GM10248 (cell line): ENCODE measurements around the gene PRKAR1B.
"Not testable (repeated sequence)": the region's sequence is repeated elsewhere in the genome, so short reads cannot be mapped to it uniquely, and the experiment has no call there.

Source experiments
- CTCF ChIA-PET: fragments of 300-600 bp; sonication (Branson Sonifier 250); formaldehyde crosslinking; extraction: SDS; loops from one replicate; lab custom pipeline; 2021; ENCODE audit warnings: antibody characterized with exemption; lab: Yijun Ruan, JAX
- POLR2A ChIA-PET: fragments of 350-650 bp; sonication (Branson Sonifier 250); formaldehyde crosslinking; extraction: SDS; loops from one replicate; lab custom pipeline; 2020; ENCODE audit warnings: antibody characterized with exemption; lab: Yijun Ruan, JAX
- DNase-seq: peaks from one replicate; pipeline ENCODE4 v3.0.0; 2012; ENCODE audit errors: extremely low spot score
- TF ChIP-seq, protein P1 (sequence below): IDR thresholded peaks from 2 replicates; pipeline ENCODE4 v1.5.1; 2012; ENCODE audit warnings: mild to moderate bottlenecking, low read depth; ENCODE audit errors: extremely low read depth, missing control alignments, control extremely low read depth

The PRKAR1B gene

DNA sequence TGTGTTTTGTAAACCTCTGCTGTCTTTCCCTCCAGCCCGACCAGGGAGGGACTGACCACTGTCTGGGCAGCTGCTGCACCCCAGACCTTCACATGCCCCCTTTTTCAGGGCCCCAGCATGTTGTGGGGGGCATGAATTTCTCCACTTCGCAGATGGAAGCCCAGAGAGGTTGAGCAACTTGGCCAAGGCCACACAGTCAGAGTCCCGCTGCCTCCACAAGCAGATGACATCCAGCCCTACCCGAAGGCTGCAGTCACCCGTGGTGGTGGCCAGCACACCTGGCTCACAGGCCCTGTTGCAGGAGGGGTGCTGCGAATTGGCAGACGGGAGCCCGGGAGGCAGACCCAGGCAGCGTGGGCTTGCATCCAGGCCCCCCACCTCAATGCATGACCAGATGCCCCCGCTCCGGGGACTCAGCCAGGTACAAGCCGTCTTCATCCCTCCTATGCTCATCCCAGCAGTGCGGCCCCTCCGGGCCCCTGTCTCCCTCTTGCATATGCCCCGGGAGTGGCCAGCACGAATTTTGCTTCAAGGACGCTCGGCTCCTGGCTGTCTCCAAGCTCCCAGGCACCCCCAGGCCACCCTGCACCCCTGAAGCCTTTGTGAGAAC lies 171.4 kb downstream of the PRKAR1B start:
- no peak for DNase-seq
- TF ChIP-seq, protein P1, sequence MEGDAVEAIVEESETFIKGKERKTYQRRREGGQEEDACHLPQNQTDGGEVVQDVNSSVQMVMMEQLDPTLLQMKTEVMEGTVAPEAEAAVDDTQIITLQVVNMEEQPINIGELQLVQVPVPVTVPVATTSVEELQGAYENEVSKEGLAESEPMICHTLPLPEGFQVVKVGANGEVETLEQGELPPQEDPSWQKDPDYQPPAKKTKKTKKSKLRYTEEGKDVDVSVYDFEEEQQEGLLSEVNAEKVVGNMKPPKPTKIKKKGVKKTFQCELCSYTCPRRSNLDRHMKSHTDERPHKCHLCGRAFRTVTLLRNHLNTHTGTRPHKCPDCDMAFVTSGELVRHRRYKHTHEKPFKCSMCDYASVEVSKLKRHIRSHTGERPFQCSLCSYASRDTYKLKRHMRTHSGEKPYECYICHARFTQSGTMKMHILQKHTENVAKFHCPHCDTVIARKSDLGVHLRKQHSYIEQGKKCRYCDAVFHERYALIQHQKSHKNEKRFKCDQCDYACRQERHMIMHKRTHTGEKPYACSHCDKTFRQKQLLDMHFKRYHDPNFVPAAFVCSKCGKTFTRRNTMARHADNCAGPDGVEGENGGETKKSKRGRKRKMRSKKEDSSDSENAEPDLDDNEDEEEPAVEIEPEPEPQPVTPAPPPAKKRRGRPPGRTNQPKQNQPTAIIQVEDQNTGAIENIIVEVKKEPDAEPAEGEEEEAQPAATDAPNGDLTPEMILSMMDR, result no peak
- ChIA-PET CTCF (no interaction called here), POLR2A (no interaction called here)

DNA sequence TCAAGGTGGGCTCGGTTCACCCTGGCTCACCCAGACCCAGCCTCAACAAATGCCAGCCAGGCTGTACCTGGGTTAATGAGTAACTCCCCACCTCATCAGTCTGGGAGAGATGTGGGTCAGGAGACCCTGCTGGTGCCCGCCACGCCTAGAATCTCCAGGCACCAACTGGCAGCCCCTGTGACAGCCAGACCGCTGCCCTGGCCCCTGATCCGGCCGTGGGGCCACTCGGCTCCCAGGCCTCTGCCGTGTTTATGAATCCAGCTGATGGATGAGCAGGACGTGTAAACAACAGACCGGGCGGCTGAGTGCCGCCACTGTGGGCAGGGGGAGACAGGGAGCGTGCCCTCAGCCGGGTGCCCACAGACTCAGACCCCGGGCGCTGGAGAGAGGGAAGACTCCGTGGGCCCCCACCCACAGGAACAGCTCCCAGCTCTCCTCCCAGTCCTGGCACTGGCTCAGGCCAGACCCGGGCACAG lies 173.4 kb downstream of the PRKAR1B start:
- TF ChIP-seq, protein P1, result no peak
- ChIA-PET POLR2A (no interaction called here), CTCF (interaction anchor here (1.1 kb wide), 1 partner anchor 21 kb away, joined by 3 read pairs; no protein-coding TSS in a partner anchor)
- no peak for DNase-seq

DNA sequence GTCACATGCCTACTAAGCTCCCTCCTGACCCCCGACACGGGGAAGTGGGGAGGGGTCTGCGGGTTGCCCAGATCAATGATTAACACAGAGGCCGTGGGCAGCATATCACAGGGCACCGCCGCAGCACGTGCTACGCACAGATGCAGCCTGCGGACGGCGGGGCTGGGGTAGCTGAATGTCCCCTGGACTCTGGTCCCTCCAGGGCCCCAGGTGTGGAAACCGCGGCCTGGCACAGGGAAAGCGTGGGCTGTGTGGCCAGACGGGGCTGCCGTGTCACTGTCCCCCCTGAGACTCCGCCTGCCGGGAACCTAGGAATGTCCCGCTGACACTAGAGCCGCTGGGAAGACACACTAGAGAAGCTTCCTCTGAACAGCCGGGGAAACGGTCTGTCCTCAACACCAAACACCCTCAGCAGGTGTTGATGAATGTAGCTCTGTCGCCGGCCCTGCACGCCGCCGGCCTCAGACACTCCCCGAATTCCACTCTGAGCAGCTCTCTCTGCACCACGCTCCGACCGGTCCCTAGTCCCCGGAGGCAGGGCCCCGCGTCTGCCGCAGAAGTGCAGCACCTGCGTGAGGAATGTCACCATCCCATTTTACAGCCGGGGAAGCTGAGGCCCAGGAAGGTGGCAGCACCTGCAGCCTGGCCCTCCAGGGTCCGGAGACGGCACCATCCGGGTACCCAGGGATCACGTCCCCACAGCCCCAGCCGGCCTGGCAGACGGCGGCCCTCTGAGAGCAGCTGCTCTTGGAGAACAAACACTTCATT lies 174.0 kb downstream of the PRKAR1B start:
- CTCF ChIA-PET, result interaction anchor here (1.1 kb wide), 1 partner anchor 21 kb away, joined by 3 read pairs; no protein-coding TSS in a partner anchor
- DNase-seq, result no peak
- POLR2A ChIA-PET, result no interaction called here
- TF ChIP-seq, protein P1, result no peak

DNA sequence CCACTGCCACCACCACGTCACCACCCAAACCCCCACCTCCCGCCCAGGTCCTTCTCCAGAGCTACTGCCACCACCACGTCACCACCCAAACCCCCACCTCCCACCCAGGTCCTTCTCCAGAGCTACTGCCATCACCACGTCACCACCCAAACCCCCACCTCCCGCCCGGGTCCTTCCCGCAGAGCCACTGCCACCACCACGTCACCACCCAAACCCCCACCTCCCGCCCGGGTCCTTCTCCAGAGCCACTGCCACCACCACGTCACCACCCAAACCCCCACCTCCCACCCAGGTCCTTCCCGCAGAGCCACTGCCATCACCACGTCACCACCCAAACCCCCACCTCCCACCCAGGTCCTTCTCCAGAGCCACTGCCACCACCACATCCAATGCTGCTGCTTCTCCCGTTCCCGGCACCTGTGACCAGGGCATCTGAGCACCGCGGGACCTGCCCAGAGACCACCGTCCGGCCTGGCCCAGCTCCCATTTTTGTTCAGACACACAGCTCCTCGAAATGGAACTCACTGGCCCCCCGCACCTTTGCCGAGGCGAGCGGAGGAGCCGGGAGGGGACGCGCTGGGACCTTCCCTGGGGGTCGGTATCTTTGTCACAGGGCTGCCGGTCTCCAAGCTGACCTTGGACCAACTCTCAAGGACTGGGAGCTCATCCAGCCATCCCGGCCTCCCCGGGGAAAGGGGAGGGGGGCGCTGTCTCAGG lies 174.8 kb downstream of the PRKAR1B start:
- CTCF ChIA-PET, POLR2A ChIA-PET, DNase-seq: not testable (repeated sequence)

DNA sequence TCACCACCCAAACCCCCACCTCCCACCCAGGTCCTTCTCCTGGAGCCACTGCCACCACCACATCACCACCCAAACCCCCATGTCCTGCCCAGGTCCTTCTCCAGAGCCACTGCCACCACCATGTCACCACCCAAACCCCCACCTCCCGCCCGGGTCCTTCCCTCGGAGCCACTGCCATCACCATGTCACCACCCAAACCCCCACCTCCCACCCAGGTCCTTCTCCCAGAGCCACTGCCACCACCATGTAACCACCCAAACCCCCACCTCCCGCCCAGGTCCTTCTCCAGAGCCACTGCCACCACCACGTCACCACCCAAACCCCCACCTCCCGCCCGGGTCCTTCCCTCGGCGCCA lies 175.5 kb downstream of the PRKAR1B start:
- DNase-seq, POLR2A ChIA-PET, CTCF ChIA-PET: not testable (repeated sequence)

DNA sequence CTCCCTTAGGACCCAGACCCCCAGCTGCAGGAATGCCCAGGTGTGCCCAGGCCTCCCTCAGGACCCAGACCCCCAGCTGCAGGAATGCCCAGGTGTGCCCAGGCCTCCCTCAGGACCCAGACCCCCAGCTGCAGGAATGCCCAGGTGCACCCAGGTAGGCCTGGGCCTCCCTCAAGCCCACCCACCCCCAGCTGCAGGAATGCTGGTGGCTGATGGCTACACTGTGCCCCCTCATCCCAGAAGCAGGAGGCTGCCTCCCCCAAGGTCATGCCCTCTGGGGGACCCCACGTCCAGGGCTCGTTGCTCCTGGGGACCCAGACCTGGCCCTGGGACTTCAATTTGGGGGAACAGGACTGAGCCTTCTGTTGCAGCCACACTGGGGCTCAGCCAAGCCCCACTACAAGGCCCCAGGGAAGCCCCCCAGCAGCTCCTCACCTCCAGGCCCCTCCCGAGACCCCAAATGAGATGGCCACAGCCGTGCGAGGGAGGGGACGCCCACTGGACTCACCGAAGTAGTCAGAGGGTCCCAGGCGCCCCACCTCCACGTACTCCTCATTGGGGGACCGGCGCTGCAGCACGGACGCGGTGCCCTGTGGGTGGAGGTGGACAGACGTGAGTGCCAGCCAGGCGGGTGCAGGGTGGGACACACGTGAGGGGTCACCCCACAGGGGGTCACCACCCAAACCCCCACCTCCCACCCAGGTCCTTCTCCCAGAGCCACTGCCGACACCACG lies 176.0 kb downstream of the PRKAR1B start:
- no peak for DNase-seq
- TF ChIP-seq, protein P1, result no peak
- ChIA-PET CTCF (no interaction called here), POLR2A (no interaction called here)

DNA sequence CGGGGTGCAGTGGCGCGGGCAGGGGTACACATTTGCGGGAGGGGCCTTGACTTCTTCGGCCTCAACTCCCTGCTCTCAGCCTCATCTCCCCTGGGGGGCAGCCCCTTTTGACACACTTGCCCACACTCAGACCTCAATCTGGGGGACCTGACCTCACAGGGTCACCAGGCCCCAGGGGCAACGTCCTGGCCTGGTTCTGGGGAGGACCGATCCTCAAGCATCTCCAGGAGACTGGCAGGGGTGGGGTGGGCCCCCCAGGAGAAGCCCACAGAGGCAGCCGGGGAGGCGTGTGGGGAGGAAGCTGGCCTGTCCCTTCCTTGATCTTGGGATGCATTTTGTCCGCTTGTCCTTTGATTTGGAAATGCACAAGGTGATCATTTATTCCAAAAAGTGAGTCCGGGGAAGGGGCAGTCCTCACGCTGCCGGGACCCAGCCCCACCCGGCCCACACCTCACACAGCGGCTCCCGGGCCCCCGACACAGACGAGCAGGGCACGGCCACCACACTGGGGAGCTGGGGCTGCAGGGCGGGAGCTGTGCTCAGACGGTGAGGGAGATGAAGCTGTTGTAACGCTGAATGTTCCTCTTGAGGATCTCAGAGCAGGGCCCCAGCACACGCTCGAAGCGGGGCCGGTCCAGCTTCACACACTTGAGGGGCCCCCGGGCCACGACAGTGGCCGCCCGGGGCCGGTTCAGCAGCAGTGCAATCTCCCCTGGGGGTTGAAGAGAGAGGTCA lies 177.0 kb downstream of the PRKAR1B start:
- POLR2A ChIA-PET, result no interaction called here
- DNase-seq, result no peak
- CTCF ChIA-PET, result no interaction called here
- TF ChIP-seq, protein P1, result no peak
